NCI-H82 treated with DMSO at 0.1 percent for 48 hours (cell line): ENCODE data around the gene TNRC18.

ENCODE experiments used
- DNase-seq: peaks from one replicate; lab custom pipeline; 2025; ENCODE audit not compliant: unreplicated experiment; lab: John Stamatoyannopoulos, UW

TNRC18 gene

DNA sequence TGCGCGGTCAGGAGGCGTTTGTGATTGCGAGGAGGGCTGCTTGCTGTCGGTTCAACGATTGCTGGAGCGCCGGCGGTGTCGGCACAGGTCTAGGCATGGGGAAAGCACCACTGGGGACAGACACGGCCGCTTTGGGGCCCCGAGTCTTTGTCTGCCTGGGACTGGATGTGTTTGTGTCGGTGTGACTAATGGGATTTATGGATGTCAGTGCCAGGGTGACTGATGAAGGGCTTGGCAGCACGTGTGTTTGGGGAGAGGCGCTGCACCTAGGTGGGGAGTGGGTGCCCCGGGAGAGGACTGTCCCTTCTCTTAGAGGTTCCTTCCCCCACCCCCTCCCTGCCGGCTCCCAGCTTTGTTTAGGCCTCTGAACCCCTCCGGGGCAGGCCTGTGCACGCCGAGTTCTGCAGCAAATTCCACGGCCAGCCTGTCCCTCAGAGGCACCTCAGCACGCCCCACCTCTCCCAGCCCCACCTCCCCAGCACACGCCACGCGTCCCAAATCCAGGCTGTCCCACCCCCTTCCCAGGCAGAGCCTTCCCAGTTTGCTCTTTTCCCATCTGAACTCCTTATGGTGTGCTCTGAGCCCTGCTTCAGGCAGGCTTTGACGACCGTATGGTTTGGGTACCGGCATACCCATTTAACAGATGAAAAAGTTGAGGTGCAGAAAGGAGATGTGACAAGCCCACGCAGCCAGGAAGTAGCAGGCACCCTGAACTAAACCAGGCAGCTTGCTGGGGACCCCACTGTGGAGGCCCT is 6.4 kb upstream of the TNRC18 start:
- peak; percentile 75 for DNase-seq

DNA sequence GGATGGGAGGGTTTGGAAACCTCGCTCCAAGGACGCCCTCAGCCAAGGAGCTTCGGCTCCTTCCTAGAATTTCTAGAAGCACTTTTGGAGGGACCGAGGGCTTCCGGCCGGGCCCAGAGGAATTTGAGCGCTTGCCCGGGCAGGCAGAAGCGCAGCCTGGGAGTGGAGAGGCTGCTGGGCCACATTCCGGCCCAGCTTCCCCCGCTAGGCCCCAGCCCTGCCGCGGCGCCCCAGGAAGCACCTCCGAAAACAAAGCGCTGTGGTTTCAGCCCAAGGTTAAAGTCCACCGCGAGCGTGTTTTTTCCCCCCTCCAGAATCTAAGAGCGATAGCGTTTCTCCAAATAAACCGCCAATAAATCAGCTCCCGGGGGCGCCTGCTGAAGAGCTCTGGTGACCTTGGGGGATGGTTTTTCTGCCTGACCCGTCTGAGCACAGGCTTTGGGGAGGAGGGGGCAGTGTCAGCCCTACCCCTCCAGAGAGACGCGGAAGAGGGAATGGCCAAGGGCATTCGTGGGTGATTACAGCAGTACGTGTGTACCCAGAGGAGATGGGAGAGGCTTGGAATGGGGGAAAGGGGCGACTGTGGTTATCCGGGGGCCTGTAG is 5.7 kb upstream of the TNRC18 start:
- no peak for DNase-seq

DNA sequence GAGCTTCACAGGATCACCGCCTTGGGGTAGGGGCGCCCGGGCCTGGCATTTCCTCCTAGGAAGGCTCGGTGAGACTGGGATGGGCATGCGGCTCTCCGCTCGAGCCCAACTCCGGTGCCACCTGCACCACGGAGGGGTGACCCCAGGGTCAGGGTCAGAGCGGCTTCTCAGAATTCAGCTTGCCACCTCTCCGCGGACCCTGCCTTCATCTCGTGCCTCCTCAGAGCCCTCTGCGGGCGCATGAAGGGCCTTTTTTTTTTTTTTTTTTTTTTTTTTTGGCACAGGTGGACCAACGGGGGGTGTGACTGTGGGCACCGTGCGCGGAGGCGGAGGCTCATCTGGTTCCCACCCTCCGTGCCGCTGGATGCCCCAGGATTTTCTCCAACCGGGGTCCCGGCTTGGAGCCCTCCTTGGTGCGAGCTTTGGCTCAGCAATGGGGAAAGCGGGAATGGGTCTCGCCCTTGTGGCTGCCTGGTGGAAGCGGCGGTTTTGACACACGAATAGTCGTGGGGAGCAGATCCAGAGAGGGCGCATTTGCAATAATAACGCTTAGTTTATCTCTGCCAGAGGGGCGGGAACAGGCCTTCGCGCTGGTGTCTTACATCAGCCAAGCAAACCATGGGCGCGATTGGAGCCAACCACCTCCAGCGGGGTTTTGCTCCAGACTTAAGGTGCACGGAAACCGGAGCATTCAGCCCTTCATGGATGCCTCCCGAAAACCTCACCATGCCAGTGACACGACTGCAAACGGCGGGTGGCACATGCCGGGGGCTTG is 5.0 kb upstream of the TNRC18 start:
- DNase-seq: no peak

- DNase-seq: no peak
Measured at GRCh38 chr7:5426226-5426475, 2.5 kb upstream of the TNRC18 start.

DNA sequence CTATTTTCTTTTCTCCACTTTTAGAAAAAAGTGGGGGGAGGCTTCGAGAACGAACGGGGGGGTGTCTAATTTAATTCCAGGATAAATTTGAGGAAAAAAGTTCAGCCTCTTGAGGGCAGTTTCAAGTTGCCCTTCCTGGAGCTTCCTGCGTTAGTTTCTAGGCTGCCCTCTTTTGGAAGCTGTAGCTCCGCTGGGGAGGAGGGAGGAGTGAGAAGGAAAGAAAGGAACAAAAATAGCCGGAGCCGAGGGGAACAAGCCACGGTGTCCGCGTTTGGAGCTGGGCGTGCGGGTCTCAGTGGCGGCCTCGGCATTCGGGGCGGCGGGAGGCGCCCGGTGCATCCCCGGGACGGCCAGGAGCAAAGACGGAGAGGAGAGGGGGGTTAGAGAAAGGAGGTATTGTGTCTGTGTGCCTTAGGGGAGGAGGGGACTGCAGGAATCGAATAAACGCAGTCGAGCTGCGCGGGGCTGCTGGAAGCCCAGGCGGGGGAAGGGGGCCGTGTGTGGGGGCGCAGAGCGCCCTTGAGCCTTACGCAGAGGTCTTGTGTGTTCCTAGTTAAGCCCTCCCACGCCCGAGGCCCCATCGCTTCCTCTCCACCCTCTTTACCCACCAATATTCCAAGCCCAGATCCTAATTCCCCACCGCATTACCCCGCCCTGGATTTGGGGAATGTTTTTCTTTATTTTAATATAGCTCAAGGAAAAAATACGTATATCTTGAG is 2.0 kb upstream of the TNRC18 start:
- DNase-seq: peak; percentile 60

DNA sequence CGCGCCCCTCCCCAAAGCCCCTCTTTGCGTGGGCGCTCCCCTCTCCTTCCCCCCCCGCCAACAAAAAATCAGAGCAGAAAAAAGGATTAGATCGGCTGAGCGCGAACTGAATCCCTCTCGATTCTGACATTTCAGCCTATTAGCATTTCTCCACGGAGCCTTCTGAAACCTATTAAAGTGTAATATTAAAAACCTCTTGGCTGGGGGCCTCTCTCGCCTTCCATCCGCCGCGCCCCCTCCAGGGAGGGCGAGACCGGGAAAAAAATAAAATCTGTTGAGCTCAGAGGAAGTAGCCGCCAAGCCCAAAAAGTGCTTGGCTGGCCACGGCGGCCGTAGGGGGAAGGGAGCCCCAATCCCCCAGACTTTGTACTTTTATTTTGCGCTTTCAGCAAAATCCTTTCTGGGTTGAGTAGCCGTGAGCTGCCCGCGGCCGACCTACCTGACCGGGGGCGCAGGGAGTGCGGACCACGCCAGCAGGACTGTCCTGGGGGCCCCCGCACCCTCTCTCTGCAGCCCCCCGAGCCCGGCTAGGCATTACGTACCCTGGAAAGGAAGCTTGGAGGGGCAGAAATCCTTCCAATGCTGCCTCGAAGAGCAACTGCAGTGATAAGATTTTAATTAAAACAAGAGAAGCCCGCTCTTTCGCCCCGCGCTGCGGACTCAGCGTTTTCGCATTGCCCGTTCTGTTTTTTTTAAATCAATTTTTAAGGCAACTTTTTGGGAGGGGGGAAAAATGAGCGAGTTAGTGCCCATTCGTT is 1.3 kb upstream of the TNRC18 start:
- DNase-seq: peak; percentile 78

DNA sequence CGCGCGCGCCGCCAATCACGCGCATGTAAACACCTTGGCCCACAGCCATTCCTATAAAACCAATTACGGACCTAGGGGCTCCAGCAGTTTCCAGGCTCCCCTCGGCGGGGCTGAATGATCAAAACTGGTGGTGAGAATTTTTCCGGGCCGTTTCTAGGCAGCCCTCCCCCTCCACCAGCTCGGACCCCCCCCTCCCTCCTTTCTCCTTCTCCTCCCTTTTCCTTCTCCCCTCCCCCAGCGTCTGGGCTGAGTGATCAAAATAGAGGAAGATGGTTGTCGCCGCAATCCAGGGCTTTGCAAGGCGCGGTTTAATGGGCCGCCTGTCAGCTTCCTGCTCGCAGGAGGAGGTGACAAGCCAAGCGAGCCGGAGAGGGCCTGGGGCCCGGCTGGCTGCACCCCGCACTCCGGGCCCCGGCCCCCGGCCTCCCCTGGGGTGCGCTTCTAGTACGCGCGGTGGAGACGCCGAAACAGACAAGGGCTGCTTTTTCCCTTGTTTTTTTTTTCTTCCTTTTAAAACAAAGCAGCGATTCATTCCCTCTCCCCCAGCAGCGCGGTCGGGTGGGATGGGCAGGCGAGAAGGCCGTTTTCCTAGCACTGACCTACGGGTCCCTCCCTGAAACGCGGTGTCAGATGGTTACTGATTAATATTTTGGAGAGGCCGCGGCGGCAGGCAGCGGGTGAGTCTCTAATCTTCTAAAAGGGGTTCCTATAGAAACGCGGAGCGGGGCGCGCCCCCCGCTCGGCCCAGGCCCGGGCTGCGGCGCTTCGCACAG is 528 bp upstream of the TNRC18 start:
- peak; percentile 97 for DNase-seq

DNA sequence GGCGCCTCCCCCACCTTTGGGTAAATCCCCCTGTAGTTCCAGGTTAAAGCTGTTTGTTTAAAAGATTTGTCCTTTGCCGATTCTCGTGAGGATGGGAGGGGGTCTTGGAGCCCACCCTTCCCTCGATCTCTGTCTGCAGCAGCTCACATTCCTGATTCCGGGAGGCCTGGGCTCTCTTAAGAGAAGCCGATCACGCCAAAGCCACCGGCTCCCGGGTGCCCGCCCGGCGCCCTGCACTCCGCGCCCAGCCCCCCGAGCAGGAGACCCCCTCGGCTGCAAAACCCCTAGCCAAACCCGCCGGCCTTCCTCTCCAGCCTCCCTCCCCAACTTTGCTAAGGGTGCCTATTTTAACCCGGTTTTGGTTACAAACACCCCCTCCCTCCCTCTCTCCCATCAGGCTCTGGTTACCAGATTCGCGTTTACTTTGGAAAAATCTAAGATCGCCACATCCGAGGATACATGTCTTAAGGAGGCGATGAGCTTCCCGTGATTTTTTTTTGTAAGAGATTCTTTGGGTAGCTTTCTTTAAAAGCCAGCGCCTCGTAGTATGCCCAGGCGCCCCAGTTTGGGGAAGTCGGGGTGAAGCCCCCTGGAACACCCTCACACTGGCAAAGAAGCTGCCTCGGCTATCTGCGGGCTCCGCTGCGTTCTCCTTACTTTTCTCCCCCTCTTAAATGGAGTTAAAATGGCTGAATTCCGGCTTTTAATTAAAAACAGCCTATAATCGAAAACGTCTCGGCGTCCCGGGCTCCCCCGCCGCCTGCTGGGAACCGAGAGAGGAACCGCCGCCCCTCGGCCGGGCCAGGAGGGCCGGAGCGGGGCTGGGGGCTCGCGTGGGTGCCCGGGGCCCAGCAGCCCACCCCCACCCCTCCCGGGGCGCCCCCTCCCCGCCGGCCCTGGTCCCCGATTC is 983 bp downstream of the TNRC18 start:
- DNase-seq: peak; percentile 42

DNA sequence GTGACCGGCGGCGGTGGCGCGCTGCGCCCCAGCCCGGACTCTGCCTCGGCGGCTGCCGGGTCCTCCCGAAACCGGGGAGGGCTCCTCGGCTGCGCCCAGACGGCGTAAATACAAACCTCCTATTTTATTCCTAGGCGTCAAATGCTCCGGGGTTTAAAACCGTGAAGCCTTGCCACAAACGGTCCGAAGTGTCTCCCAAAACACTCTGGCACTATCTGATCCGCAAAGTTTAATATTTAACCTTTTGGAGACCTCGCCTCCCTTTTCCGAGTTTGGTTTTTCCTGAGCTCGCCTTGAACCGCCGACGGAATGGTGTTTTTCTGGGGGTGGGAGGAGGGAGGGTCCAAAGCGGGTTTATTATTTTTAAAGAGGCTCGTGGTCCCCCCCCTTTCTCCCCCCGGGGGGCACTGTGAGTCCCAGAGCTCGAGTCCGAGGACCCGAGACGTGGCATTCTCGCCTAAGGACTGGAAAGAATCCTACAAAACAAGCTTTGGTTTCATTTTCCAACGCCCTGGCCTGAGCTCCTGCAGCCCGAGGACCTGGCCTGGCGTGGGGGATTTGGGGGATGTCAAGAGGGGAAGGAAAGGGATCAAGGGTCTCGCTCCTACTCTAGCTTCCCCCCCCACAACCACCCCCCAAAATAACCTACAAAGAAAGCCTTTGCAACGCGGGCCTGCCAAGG is 1.8 kb downstream of the TNRC18 start:
- DNase-seq: no peak

- no peak for DNase-seq
Measured at GRCh38 chr7:5420881-5421713, 2.5 kb downstream of the TNRC18 start.

DNA sequence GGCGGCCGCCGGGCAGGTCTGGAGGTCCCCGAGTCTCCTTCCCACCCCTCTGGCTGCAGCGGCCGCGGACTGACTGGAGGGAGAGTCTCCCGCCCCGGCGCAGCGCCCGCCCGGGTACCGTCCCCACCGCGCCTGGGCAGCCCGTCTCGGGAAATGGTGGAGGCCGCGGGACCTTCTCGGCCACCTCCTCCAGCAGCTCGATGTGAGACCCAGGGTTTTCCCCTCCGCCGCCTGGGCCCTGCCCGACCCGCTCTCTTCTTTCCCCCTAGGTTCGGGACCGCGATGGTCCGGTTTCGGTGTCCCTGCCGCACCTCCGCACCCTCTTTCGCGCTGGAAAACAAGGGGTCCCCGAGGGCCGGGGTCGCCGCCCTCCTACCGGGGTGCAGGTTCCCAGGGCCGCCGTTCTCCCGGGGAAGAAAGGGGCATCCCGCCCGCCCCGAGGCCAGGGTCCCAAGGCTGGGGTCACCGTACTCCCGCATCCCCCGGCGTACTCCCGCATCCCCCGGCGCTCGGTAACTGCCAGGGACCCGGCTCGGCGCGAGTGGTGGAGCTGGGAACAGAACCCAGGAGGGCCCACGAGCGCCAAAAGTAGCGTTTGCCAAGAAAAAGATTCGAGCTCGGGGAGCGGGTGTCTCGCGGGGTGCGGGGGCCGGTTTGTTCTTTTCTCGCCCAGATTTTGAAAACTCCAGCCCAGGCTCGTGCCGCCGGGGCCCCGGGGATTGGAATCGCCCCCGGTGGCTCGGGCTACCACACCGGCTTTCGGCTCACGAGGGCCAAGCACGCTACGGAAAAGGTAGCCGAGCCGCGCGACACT is 3.4 kb downstream of the TNRC18 start:
- DNase-seq: no peak

GRCh38 chr7:5419539-5420066 is 4.0 kb downstream of the TNRC18 start:
- no peak for DNase-seq

DNA sequence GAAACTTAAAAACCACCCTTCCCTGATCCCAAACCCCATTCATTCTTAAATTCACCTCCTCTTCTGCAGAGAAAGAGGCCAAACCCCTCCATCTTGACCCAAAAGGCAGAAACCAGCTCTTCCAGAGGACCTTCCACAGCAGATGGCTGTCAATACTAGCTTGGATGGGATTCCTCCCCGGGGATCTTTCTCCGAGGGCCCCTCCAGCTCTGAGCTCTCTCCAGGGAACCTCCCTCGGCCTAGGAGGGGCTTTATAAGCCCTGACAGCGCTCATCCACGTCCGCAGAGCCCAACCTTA is 5.4 kb downstream of the TNRC18 start:
- peak; percentile 31 for DNase-seq

DNA sequence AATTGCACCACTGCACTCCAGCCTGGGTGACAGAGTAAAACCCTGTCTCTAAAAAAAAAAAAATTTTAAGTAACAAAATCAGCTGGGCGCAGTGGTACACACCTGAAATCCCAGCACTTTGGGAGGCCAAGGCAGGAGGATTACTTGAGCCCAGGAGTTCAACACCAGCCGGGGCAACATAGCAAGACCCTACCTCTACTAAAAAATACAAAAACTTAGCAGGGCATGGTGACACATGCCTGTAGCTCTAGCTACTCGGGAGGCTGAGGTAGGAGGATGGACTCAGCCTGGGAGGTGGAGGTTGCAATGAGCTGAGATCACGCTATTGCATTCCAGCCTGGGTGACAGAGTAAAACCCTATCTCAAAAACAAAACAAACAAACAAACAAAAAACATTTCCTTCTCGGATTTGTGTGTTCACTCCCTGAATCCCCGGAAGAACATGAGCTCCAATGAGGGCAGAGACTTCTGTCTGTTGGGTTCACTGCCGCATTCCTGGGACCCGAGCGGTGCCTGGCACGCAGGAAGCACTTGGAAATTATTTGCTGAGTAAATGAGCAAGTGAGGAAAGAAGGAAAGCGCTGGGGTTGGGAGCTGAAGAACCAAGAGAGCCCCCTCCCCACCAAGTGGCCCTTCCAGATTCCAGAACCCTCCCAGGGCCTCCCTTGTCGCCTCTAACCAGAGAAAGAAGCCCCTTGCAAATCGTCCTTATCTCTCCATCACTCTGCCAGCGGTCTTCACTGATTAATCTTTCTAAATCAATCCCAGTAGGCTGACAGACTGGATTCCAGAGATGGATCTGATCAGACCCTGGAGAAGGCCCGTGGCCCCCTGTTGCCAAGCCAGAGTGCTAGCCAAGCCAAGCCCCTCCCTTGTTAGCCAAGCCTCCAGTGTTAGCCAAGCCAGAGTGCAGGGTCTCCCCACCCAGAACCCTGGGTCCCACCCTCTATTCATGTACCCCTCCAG is 6.2 kb downstream of the TNRC18 start:
- DNase-seq: no peak

GRCh38 chr7:5414916-5415315 is 8.7 kb downstream of the TNRC18 start:
- DNase-seq: no peak

DNA sequence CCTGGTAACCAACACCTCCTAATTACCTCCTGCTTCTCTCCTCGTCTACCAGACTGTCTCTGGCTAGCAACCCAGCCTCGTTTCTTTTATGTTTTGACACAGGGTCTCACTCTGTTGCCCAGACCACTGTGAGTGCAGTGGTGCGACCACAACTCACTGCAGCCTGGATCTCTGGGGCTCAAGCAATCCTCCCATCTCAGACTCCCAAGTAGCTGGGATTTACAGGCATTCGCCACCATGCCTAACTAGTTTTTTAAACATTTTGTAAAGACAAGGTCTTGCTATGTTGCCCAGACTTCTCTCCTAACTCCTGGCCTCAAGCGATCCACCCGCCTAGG is 10.2 kb downstream of the TNRC18 start:
- no peak for DNase-seq
